Measurements from ENCODE around the gene RANBP2.

RANBP2 gene

DNA sequence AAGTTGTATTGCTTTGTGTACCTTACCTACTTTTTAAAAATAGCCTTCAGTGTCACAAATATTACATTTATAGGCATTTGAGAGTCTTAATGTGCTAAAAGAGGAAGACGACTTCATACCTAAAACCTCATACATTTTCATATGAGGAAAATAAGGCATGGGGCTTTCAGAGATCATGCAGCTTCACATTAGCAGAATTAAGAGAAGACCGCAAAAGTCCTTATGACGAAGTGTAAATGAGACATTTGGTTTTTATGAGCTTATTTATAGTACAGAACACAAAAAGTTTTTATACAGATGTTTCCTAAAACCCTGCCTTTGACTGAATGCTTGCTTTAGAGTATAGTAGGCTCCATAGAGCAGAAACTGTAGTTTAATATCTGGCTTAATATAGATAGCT is 57.2 kb downstream of the RANBP2 start:
- DNase-seq (ENCODE audit: low spot score) = no peak
- FAIRE-seq = no peak

DNA sequence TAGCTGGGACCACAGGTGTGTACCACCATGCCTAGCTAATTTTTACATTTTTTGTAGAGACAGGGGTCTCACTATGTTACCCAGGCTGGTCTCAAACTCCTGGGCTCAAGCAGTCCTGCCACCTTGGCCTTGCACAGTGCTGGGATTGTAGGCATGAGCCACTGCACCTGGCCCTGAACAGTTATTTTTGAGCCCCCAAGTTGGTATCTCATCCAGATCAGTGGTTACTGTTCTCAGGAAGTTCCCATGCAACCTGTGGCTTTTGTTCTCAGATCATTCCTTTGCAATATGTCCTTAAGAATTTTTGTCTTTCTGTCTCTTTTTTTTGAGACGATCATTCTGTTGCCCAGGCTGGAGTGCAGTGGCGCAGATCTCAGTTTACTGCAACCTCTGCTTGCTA is 59.6 kb downstream of the RANBP2 start:
- FAIRE-seq = no peak

DNA sequence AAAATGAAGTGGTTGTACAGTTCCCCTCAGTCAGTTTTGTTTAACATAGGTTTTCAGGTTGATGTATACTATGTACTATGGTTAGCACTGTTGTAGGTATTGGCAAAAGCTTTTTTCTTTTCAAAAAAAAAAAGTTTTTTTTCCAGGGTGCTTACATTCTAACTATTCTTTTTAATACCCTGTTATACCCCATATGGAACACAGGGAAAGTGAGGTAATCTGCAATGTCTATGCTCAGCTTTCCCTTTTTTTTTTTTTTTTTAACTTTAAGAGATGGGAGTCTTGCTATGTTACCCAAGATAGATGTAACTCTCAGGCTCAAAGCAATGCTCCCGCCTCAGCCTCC is 66.7 kb downstream of the RANBP2 start:
- DNase-seq (ENCODE audit: low spot score) (no peak), FAIRE-seq (no peak)

More for the DNA sequence above, 59.6 kb downstream of the RANBP2 start:
- no peak for DNase-seq (ENCODE audit: low spot score)

DNA sequence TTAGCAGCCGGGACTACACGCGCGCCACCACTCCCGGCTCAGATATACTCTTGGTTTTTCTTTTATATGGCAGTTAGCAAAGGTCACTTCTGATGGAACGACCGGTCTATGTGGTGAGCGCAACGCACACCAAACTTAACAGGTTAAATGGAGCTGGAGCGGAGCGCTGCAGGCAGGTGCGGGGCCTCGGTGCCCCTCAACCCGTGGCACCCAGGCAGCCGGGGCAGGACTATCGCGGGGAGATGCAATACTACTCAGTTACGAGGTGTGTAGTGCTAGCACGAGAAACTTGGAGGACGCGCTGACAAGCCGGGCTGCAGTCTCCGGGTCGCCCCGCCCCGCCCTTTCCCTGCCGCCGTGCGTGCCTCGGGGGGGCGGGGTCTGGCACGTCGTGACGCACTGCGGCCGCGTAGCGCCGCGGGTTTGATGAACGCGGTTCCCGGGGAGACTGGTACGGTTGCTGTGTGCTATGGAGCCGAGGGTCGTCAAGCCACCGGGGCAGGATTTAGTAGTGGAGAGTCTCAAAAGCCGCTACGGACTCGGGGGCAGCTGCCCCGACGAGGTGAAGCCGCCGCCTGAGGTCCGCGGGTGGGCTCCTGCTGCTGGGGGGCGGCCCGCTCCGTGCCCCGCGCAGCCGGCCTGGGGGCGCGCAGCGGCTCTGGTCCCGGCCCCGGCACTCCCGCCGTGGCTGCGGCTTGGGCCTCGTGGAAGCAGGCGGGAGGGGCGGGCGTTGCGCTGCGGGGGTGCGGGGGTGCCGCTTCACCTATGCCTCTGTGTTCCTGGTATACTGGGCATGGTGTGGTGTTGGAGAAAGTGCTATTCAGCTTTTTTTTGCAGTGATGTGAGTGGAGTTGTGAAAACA is 67.3 kb downstream of the RANBP2 start, which contains the start of gene CCDC138:
TSS of gene CCDC138 (plus strand) at position 418 of the 862 bp plus-strand sequence. CDS start at position 470, 52 bp downstream.
- DNase-seq (ENCODE audit: low spot score) = peak; percentile 74
- no peak for FAIRE-seq

DNA sequence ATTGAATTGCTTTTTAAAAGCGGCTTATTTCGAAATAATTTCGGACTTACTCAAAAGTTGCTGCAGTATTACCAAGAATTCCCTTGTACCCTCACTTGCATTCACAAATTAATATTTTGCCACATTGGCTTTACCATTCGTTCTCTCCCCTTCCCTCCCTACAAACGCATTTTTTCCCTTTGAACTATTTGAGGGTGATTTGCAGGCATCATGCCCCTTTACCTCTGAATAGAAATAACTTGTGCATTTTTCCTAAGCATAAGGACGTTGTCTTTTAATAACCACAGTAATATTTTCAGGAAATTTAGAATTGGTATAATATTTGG is 67.9 kb downstream of the RANBP2 start:
- FAIRE-seq (no peak), DNase-seq (ENCODE audit: low spot score) (no peak)

DNA sequence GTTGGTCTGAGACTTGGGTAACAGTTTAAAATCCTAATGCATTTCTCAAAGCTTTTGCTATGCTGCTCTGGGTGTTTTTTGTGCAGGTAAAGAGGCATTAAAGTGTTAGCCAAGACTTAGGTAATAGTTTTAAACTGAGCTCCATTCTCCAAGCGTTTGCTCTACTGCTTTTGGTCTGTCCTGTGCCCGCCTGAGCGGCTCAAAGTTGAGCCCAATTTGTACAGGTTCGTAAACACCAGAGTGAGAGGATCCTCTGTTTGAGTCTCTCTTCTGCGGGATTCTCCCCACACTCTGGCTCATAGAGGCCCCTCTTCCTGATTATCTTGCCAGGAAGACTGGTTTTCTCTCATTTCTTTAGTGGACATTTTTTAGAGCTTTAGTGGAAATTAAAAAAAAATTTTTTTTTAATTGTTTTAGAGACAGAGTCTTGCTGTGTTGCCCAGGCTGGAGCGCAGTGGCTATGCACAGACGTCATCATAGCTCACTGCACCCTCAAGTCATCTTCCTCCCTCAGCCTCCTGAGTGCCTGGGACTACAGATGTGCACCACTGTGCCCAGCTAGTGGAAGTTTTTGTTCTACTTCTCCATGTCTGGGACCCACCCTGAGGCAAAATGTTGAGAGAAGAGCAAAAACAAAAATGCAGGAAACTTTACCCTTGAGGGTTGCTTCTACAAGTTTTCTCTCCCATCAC is 83.9 kb downstream of the RANBP2 start:
- DNase-seq (ENCODE audit: low spot score) (no peak), FAIRE-seq (no peak)

DNA sequence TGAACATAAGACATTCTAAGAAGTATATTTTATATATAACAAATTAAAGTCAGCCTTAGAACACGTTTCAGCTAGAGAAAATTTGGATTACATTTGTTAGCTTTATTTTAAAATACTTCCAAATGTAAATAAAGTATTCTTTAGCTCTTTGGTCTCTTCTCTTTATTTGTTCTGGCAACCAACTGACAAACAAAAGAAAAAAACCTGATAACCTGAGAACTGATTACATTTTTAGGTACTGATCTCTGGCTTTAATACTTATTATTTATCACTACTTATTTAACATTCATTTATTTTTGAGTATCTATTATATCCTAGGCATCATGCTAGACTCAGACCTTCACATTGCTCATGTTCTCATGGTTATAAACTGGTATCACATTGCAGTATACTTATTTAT is 85.8 kb downstream of the RANBP2 start:
- DNase-seq (ENCODE audit: low spot score) (no peak), FAIRE-seq (no peak)

DNA sequence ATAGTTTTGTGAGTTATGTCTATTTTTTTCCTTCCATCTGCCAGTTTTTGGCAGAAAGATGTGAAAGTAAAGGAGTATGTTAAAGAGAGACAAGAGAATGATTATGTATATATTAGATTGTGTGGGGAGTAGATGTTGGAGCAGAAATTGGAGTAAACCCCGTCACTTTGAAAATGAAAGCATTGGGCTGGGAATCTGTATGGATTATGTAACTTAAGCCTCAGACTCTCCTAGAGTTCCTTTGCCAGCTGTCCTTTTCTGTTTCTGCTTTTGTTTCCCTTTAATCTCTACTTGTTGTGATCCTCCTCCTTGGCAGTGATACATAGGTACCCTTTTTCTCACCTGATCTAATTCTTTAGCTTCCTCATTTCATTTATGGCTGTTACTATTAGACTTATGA is 86.5 kb downstream of the RANBP2 start:
- DNase-seq (ENCODE audit: low spot score) = no peak

DNA sequence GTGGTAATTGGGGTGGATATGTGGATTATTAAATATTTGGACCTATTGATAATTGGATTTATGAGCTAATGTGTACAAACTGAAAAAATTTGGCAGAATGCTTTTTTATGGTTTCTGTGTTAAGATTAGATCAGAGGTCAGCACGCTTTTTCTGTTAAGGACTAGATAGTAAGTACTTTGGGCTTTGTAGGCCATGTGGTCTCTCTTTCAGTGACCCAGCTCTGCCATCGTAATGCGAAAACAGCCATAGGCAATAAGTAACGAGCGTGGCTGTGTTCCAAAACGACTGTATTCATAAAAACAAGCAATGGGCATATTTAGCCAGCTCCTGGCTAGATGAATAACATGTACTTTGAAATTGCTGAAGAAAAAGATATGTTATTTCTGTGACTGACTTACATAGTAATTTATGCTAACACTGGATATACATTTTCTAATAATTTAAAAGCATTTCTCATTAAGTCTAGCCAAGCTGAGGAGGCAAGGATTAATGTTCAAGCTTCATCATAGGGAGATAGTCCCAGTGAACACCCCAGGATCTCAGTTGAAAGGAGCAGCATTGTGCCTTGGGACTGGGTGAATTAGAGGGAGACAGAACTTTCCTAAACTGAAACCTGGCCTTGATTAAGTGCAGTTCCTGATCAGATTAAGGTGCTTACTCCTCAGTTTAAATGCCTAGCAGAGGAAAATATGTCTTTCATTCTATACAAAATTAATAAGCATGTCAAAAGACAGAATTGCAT is 87.3 kb downstream of the RANBP2 start:
- FAIRE-seq (no peak), DNase-seq (ENCODE audit: low spot score) (no peak)

More for the DNA sequence above, 86.5 kb downstream of the RANBP2 start:
- FAIRE-seq = no peak

DNA sequence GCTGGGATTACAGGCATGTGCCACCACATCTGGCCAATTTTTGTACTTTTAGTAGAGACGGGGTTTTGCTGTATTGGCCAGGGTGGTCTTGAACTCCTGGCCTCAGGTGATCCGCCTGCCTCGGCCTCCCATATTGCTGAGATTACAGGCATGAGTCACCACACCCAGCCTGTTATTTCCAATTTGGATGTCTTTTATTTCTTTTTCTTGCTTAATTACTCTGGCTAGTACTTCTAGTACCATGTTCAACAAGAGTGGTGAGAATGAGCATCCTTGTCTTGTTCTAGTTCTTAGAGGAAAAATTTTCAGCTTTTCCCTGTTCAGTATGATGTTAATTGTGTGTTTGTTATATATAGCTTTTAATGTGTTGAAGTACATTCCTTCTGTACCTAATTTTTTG is 90.7 kb downstream of the RANBP2 start:
- FAIRE-seq = no peak

DNA sequence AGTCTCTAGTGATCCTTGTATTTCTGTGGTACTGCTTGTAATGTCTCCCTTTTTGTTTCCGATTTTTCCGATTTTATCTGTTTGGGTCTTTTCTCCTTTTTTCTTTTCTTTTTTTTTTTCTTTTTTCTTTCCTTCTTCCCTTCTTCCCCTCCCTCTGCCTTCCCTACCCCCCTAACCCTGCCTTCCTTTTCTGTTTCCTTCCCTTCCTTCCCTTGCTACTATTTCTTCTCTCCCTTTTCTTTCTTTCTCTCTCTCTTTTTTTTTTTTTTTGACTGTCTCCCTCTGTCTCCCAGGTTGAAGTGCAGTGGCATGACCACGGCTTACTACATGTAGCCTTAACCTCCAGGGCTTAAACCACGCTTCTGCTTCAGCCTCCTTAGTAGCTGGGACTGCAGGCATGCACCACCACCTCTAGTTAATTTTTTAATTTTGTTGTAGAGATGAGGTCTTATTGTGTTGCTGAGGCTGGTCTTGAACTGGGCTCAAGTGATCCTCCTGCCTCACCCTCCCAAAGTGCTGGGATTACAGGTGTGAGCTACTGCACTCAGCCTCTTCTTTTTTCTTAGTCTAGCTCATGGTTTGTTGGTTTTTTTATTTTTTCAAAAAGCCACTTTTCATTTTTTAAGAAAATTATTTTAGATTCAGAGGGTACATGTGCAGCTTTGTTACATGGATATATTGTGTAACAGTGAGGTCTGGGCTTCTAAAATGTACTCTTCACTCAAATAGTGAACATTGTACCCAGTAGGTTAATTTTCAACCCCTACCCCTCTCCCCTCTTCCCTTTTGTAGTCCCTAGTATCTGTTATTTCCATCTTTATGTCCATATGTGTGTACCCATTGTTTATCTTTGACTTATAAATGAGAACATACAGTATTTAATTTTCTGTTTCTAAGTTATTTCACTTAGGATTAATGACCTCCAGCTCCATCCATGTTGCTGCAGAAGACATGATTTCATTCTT is 92.0 kb downstream of the RANBP2 start:
- DNase-seq (ENCODE audit: low spot score) (no peak), FAIRE-seq (no peak)

More for the DNA sequence above, 90.7 kb downstream of the RANBP2 start:
- DNase-seq (ENCODE audit: low spot score) = no peak

DNA sequence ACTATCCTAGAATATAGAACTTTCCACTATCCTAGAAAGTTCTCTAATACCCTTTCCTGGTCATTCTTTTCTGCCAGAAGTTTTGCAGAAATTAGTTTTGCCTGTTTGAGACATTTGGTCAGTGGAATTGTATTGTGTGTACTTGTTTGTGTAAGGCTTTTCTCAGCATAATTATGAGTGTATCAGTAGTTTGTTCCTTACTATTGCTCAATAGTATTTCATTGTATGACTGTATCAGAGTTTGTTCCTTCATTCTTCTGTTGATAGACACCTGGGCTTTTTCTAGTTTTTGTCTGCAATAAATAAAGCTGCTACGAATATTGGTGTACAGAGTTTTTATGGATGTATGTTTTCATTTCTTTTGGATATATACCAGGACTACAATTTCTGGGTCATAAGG is 94.5 kb downstream of the RANBP2 start:
- DNase-seq (ENCODE audit: low spot score) (no peak), FAIRE-seq (no peak)

DNA sequence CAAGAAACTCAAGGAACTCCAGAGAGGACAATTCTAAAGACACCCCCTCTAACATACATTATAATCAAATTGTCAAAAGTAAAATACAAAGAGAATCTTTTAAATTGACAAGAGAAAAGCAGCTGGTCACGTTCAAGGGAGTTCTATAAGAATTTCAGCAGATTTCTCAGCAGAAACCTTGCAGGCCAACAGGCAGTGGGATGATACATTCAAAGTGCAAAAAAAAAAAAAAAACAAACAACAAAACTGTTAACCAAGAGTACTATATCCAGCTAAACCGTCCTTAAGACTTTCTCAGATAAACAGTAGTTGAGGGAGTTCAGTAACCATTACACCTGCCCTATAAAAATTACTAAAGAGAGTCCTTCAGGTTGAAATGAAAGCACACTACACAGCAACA is 101.2 kb downstream of the RANBP2 start:
- FAIRE-seq (no peak), DNase-seq (ENCODE audit: low spot score) (no peak)

DNA sequence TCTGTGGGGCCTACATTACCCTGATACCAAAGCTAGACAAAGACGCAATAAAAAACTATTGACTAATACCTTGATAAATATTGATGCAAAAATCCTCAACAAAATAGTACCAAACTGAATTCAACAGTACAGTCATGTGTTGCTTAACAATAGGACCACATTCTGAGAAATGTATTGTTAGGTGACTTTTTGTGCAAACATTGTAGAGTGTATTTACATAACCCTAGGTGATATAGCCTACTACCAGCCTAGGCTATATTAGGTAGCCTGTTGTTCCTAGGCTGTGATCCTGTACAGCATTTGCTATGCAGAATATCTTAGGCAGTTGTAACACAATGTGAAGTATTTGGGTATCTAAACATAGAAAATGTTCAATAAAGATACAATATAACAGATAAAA is 104.0 kb downstream of the RANBP2 start:
- DNase-seq (ENCODE audit: low spot score) (no peak), FAIRE-seq (no peak)

DNA sequence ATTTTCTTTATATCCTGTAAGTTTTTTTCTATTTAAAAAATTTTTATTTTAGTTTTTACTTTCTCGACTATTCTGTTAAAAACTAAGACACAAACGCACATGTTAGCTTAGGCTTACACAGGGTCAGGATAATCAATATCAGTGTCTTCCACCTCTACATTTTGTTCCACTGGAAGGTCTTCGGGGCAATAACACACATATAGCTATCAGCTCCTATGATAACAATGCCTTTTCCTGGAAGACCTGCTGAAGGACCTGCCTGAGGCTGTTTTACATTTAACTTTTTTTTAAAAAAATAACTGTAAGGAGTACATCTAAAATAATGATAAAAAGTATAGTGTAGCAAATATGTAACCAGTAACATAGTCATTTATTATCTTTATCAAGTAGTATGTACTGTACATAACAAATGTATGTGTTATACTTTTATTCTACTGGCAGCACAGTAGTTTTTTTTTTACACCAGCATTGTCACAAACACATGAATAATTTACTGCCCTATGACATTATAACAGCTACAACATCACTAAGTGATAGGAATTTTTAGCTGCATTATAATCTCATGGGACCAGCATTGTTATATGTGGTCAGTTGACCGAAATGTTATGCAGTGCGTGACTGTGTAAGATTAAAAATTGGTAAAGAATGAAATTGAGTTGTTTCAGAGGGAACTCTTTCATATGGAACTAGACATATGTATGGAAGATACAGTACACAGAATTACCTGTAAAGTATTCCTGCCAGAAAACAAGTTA is 105.2 kb downstream of the RANBP2 start:
- DNase-seq (ENCODE audit: low spot score) (no peak), FAIRE-seq (no peak)

DNA sequence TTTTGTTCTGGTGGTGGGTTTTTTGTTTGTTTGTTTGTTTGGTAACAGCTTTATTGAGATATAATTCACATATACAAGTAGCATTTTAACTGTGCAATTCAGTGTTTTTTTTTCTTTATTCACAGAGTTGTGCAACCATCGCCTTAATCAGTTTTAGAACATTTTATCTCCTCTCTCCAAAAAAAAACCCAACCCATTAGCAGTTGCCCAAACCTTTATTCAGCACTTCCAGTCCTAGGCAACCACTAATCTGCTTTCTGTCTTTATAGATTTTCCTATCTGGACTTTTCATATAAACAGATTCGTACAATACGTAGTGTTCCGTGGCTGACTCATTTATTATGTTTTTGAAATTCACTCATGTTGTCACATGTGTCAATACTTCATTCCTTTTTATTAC is 106.0 kb downstream of the RANBP2 start:
- DNase-seq (ENCODE audit: low spot score) (no peak), FAIRE-seq (no peak)

DNA sequence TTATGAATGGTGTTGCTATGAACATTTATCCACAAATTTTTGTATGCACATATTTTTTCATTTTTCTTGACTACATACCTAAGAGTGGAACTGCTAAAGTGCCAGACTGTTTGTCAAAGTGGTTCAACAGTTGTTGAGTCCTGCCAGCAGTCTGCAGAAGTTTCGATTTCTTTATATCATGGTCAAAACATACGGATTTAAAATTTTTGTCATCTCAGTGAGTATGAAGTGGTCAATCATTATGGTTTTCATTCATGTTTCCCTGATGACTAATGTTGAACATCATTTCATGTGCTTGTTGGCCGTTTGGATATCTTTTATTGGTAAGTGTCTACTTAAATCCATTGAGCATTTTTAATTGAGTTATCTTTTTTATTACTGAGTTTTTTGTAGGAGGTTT is 106.5 kb downstream of the RANBP2 start:
- FAIRE-seq (peak; percentile 33), DNase-seq (ENCODE audit: low spot score) (no peak)

DNA sequence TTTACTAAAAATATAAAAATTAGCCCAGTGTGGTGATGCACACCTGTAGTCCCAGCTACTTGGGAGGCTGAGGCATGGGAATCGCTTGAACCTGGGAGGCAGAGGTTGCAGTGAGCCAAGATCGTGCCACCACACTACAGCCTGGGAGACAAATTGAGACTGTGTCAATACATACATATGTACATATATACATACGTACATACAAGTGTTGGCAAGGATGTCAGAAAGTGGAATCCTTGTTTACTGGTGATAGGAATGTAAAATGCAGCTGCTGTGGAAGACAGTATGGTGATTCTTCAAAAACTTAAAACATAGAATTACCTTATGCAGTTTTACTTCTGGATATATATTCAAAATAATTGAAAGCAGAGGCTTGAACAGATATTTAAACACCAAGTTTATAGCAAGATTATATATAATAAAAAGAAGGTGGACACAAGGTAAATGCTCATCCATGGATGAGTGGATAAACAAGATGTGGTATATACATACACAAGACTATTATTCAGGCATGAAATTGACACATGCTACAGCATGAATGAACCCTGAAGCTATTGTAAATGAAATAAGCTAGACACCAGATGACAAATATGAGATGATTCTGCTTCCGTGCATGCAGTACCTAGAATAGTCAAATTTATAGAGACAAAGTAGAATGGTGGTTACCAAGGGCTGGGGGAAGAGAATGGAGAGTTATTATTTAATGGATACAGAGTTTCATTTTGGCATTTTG is 110.5 kb downstream of the RANBP2 start:
- no peak for FAIRE-seq
- DNase-seq (ENCODE audit: low spot score) = no peak

DNA sequence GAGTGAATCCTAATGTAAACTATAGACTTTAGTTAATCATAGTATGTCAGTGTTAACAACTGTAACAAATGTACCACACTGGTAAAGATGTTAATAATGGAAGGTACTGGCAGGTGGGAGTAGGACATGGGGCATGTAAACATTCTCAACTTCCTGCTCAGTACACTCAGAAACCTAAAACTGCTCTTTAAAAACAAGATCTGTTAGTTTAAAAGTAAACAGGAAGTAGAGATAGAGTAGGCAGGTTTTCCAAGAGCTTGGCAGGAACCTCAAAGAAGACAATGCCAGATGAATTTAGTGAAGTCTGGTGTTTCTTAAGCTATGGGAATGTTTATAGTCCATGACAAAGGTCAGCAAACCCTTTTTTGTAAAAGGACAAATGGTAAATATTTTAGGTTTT is 113.9 kb downstream of the RANBP2 start:
- FAIRE-seq = no peak
- no peak for DNase-seq (ENCODE audit: low spot score)

DNA sequence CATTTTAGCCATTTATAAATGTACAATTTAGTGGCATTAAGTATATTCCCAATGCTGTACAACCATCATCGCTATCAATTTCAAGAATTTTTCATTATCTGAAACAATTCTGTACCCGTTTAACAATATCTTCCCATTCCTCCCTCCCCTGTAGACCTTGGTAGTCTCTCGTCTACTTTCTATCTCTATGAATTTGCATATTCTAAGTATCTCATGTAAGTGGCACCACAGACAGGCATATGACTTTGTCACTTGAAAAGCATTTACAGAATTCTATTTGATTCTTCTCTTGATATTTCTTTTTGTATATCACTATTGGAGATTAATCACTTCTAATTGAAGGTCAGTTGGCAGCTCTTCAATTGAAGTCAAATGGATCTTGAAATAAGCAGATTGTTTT is 115.3 kb downstream of the RANBP2 start:
- DNase-seq (ENCODE audit: low spot score) (no peak), FAIRE-seq (no peak)
